Retinal pigment epithelial cell (primary cell): Measurements from ENCODE around the gene FAM180A.

Experiments used
- DNase-seq: peaks from one replicate; pipeline ENCODE4 v3.0.0-alpha.2; 2010; ENCODE audit warnings: low read depth
- H3K4me3 ChIP-seq: 2 replicates; pipeline ENCODE4 v1.5.1; 2011; ENCODE audit warnings: mild to moderate bottlenecking, low read length, control low read depth, moderate library complexity
- CTCF ChIP-seq: conservative IDR thresholded peaks from 2 replicates; pipeline ENCODE4 v1.5.1; 2011; ENCODE audit warnings: low read depth, low read length, control low read depth, inconsistent platforms

Gene FAM180A

GRCh38 chr7:135755351-135755753 lies 6.7 kb upstream of the FAM180A start:
- H3K4me3 ChIP-seq = no peak overlapping the region
- no peak for TF ChIP-seq CTCF
- no peak for DNase-seq

- H3K4me3 ChIP-seq = no peak overlapping the region
- no peak for TF ChIP-seq CTCF
- no peak for DNase-seq
Observed at GRCh38 chr7:135753616-135754413, 5.2 kb upstream of the FAM180A start.

GRCh38 chr7:135747366-135747765 lies 1.2 kb downstream of the FAM180A start:
- TF ChIP-seq CTCF = no peak
- no peak for DNase-seq
- H3K4me3 ChIP-seq = no peak overlapping the region

GRCh38 chr7:135745703-135746312 lies 2.8 kb downstream of the FAM180A start:
- TF ChIP-seq CTCF = no peak
- peak; percentile 81 for DNase-seq
- no peak overlapping the region for H3K4me3 ChIP-seq

- no peak overlapping the region for H3K4me3 ChIP-seq
- TF ChIP-seq CTCF = no peak
- DNase-seq = peak; percentile 53
Observed at GRCh38 chr7:135744938-135745702, 3.5 kb downstream of the FAM180A start.

GRCh38 chr7:135743907-135744731 lies 4.5 kb downstream of the FAM180A start:
- TF ChIP-seq CTCF = no peak
- DNase-seq = no peak

More at GRCh38 chr7:135743907-135744731, 4.5 kb downstream of the FAM180A start:
- no peak overlapping the region for H3K4me3 ChIP-seq
